Suprapubic skin (tissue), 4 donors: ENCODE measurements around the gene CIBAR2. TPM values are rescaled to one million over a fixed set of nuclear protein-coding genes. Genes with fewer than 3 reads are reported as not detected.

ENCODE experiments used
- DNase-seq, 2 donors: peaks; one replicate each; pipeline ENCODE4 v3.0.0-alpha.2; 2019; ENCODE audit warnings: low spot score in 2 of 2
- H3K27ac ChIP-seq: fragments of 200-600 bp; sonication (generic); one replicate; pipeline ENCODE4 v1.5.1; 2019
- H3K27me3 ChIP-seq: fragments of 200-600 bp; sonication (generic); one replicate; pipeline ENCODE4 v1.5.1; 2019
- H3K36me3 ChIP-seq: fragments of 200-600 bp; sonication (generic); one replicate; pipeline ENCODE4 v1.5.1; 2019
- H3K4me1 ChIP-seq: fragments of 200-600 bp; sonication (generic); one replicate; pipeline ENCODE4 v1.5.1; 2019
- H3K4me3 ChIP-seq: fragments of 200-600 bp; sonication (generic); one replicate; pipeline ENCODE4 v1.5.1; 2019; ENCODE audit warnings: mild to moderate bottlenecking
- H3K9me3 ChIP-seq: fragments of 200-600 bp; sonication (generic); one replicate; pipeline ENCODE4 v1.5.1; 2019
- EP300 ChIP-seq: sonication (generic); formaldehyde crosslinking; IDR thresholded peaks from one replicate; pipeline ENCODE4 v1.6.1; 2017; ENCODE audit warnings: antibody characterized with exemption
- POLR2A ChIP-seq, 2 donors: fragments of 450-650 bp; IDR thresholded peaks; one replicate each; pipeline ENCODE4 v1.6.1; 2017; ENCODE audit warnings: antibody characterized with exemption in 2 of 2, mild to moderate bottlenecking in 2 of 2, moderate library complexity in 2 of 2
- POLR2AphosphoS5 ChIP-seq, 3 donors: sonication (generic); formaldehyde crosslinking; IDR thresholded peaks; one replicate each; pipeline ENCODE4 v1.6.1; 2017; ENCODE audit warnings: antibody characterized with exemption in 3 of 3
- WGBS: methylation state at CpG from one replicate; pipeline ENCODE4 v1.1.5; 2018; 5-methylcytosine and 5-hydroxymethylcytosine counted together
- total RNA-seq, 4 donors: library from RNA; depleted of rRNA; stranded (reverse); fragments of >200 nt; gene quantifications; one replicate each; pipeline ENCODE4 v1.1.0, GENCODE V29; 2016
- TF ChIP-seq, protein P1 (sequence below), 2 donors: fragments of 200-600 bp in 1 of 2; fragments of 450-650 bp in 1 of 2; sonication (generic) in 1 of 2; IDR thresholded peaks; one replicate each; pipeline ENCODE4 v1.5.1; 2016 to 2019; ENCODE audit warnings: antibody characterized with exemption in 2 of 2, mild to moderate bottlenecking in 1 of 2, moderate library complexity in 1 of 2

The CIBAR2 gene
- total RNA-seq, 4 donors from 2014 or later, result not detected

DNA sequence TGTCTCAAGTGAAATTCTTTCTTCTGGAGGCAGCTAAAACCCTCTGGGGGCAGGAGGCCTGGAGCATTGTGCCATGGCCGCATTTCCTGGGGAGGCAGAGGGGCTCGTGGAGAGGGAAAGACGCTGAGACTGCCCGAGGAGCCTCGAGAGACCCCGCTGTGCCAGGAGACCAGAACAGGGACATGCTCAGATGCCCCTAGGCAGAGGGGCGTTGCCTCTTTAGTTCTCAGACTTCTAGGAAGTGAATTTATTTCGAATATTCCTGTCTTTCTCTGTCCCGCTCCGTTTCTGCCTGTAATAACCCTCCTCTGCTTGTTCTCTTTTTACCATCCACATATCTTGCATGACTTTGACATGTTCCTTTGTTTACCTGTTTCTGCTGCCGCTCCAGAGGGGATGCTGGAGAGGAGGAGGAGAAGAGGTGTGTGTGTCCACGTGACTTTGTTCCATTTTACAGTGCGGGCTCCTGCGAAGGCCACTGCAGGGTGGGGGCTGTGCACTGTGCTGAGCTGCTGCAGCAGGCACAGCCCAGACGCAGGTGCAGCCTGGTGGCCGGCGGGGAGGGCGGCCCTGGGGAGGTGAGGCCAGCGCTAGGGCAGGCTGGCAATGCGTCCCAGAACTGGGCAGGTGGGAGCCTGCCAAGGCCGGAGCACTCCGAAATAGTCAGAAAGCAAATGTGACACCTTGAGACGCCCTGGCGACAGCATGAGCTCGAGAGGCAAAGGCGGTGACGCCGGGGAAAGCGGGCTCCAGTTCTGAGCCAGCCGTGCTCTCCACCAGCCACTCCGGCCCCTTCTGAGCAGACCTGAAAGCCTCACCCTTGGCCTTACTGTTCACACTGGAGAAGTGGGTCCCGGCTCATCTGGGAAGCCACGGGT, 29.9 kb downstream of the CIBAR2 start:
- 43% methylated on average over 31 of the region's 33 CpGs for WGBS
- Histone ChIP-seq H3K27me3 (no peaks in the 10 kb centered on the region), H3K9me3 (no peaks in the 10 kb centered on the region), H3K4me3 (no peak overlapping the region), H3K4me1 (peaks cover 5% of the 10 kb centered on the region), H3K27ac (no peak overlapping the region), H3K36me3 (peaks cover 39% of the 10 kb centered on the region)
- TF ChIP-seq EP300 (no peak), POLR2A (IDR thresholded peaks at IDR 0.05) (no peak), POLR2AphosphoS5 (IDR thresholded peaks at IDR 0.05) (no peak)
- TF ChIP-seq, protein P1, sequence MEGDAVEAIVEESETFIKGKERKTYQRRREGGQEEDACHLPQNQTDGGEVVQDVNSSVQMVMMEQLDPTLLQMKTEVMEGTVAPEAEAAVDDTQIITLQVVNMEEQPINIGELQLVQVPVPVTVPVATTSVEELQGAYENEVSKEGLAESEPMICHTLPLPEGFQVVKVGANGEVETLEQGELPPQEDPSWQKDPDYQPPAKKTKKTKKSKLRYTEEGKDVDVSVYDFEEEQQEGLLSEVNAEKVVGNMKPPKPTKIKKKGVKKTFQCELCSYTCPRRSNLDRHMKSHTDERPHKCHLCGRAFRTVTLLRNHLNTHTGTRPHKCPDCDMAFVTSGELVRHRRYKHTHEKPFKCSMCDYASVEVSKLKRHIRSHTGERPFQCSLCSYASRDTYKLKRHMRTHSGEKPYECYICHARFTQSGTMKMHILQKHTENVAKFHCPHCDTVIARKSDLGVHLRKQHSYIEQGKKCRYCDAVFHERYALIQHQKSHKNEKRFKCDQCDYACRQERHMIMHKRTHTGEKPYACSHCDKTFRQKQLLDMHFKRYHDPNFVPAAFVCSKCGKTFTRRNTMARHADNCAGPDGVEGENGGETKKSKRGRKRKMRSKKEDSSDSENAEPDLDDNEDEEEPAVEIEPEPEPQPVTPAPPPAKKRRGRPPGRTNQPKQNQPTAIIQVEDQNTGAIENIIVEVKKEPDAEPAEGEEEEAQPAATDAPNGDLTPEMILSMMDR (IDR thresholded peaks at IDR 0.05), result no peak
- DNase-seq, result no peak

- H3K27me3 ChIP-seq, result no peaks in the 10 kb centered on the region
- H3K27ac ChIP-seq, result no peak overlapping the region
- H3K9me3 ChIP-seq, result no peaks in the 10 kb centered on the region
- H3K4me3 ChIP-seq, result no peak overlapping the region
- no peak for TF ChIP-seq EP300
- TF ChIP-seq, protein P1 (IDR thresholded peaks at IDR 0.05), result no peak
- TF ChIP-seq POLR2AphosphoS5 (IDR thresholded peaks at IDR 0.05), result no peak
- no peak for TF ChIP-seq POLR2A (IDR thresholded peaks at IDR 0.05)
- peaks cover 45% of the 10 kb centered on the region for H3K36me3 ChIP-seq
- DNase-seq, result no peak
- H3K4me1 ChIP-seq, result peaks cover 5% of the 10 kb centered on the region
- 93% methylated on average over 6 of the region's 15 CpGs for WGBS
These were observed 30.5 kb downstream of the CIBAR2 start for GRCh38 chr16:85081765-85082164.

DNA sequence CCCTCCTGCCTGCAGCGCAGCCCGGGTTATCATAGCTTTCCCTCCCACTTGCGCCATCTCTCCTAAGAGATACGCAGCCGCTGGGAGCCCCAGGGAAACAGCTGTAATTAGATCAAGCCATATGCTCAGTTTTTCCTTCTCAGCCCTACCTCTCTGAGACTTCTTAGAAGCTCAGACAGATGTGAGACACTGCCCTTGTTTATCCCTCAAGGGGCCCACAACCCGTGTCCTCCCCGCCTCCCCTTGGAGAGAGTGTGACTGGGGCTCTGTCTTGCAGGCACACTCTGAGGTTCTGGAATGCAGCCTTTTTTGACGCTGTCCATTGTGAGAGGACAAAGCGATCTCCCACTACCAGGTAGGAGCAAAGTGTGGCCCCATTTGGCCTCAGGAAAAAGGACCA, 31.2 kb downstream of the CIBAR2 start:
- H3K36me3 ChIP-seq, result peaks cover 46% of the 10 kb centered on the region
- TF ChIP-seq POLR2AphosphoS5 (IDR thresholded peaks at IDR 0.05), result no peak
- no peak for TF ChIP-seq POLR2A (IDR thresholded peaks at IDR 0.05)
- no peak for TF ChIP-seq EP300
- TF ChIP-seq, protein P1 (IDR thresholded peaks at IDR 0.05), result no peak
- no peaks in the 10 kb centered on the region for H3K27me3 ChIP-seq
- no peak for DNase-seq
- WGBS, result 89% methylated on average over 9 of the region's 9 CpGs
- H3K4me1 ChIP-seq, result peaks cover 5% of the 10 kb centered on the region
- no peak overlapping the region for H3K4me3 ChIP-seq
- H3K9me3 ChIP-seq, result no peaks in the 10 kb centered on the region
- no peak overlapping the region for H3K27ac ChIP-seq

DNA sequence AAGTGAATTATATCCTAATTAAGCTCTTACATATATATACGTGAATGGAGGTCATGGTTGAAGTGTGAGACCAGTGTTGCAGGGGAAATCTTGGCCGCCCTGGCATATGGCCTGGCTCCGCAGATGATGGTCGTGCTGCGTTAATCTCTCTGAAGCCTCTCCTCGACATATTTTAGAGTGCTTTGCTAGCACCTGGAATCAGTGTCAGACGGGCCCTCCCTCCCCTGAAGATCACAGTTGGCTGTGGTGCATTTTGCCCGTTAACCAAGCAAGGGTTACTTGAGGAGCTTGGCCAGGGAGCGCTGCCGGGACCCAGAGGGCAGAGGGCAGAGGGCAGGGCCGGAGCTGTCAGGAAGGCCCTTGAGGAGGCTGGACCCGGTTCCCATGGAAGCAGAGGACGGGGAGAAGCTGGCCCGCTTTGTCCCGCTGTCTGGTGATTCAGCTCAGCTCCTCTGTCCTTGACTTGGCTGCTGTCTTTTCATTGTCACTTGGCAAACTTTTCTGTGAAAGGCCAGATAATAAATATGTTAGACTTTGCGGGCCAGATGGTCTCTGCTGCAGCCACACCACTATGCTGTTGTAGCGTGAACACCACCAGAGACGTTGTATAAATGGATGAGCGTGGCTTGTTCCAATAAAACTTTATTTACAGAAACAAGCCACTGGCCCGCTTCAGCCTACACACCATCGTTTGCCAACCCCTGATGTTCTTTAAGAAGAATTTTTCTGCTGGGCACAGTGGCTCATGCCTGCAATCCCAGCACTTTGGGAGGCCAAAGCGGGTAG, 32.3 kb downstream of the CIBAR2 start:
- no peaks in the 10 kb centered on the region for H3K27me3 ChIP-seq
- no peak for DNase-seq
- H3K27ac ChIP-seq, result no peak overlapping the region
- 87% methylated on average over 22 of the region's 22 CpGs for WGBS
- peaks cover 46% of the 10 kb centered on the region for H3K36me3 ChIP-seq
- peaks cover 5% of the 10 kb centered on the region for H3K4me1 ChIP-seq
- H3K4me3 ChIP-seq, result no peak overlapping the region
- H3K9me3 ChIP-seq, result no peaks in the 10 kb centered on the region
- TF ChIP-seq POLR2AphosphoS5 (IDR thresholded peaks at IDR 0.05) (no peak), EP300 (no peak), POLR2A (IDR thresholded peaks at IDR 0.05) (no peak)
- TF ChIP-seq, protein P1 (IDR thresholded peaks at IDR 0.05), result no peak

- no peak for TF ChIP-seq POLR2A (IDR thresholded peaks at IDR 0.05)
- TF ChIP-seq, protein P1 (IDR thresholded peaks at IDR 0.05), result no peak
- TF ChIP-seq POLR2AphosphoS5 (IDR thresholded peaks at IDR 0.05), result no peak
- TF ChIP-seq EP300, result no peak
- H3K9me3 ChIP-seq, result no peaks in the 10 kb centered on the region
- H3K27me3 ChIP-seq, result no peaks in the 10 kb centered on the region
- 95% methylated on average over 10 of the region's 10 CpGs for WGBS
- no peak for DNase-seq
- H3K4me1 ChIP-seq, result peaks cover 5% of the 10 kb centered on the region
- H3K27ac ChIP-seq, result no peak overlapping the region
- H3K36me3 ChIP-seq, result peaks cover 46% of the 10 kb centered on the region
- no peak overlapping the region for H3K4me3 ChIP-seq
These were observed 33.3 kb downstream of the CIBAR2 start for GRCh38 chr16:85078952-85079351.
